ENCODE results near the gene HLCS. TPM values are rescaled to one million over a fixed set of nuclear protein-coding genes. Genes with fewer than 3 reads are reported as not detected.

The HLCS gene
- total RNA-seq, 1 experiment from 2014 or later, result 12.7 TPM

GRCh38 chr21:36839735-36840134, 126.7 kb downstream of the HLCS start:
- Histone ChIP-seq H4K8ac (replicated peaks; ENCODE audit: insufficient read length, low read depth, low read length) (no peak overlapping the region), H3K23ac (ENCODE audit: insufficient read length, low read depth, low read length) (no peak overlapping the region), H3K79me2 (ENCODE audit: insufficient read depth, low read length) (no peaks in the 10 kb centered on the region), H3K4me1 (ENCODE audit: insufficient read depth, low read length) (no peaks in the 10 kb centered on the region), H2AK5ac (ENCODE audit: insufficient read length, low read length) (no peak overlapping the region), H3K9me3 (ENCODE audit: control insufficient read depth, low read depth, low read length) (no peaks in the 10 kb centered on the region), H3K4ac (ENCODE audit: low read depth, low read length) (no peak overlapping the region), H3K18ac (ENCODE audit: insufficient read length, low read depth, low read length) (no peak overlapping the region), H3K9ac (ENCODE audit: extremely low read depth, insufficient read length, low read length) (no peak overlapping the region), H3K27ac (ENCODE audit: insufficient read length, low read depth, low read length) (no peak overlapping the region), H2BK15ac (ENCODE audit: low read depth, low read length) (no peak overlapping the region), H4K5ac (ENCODE audit: insufficient read length, low read depth, low read length) (no peak overlapping the region), H3T11ph (ENCODE audit: low read length) (no peak overlapping the region), H3K79me1 (ENCODE audit: insufficient read depth, low read depth, low read length, poor library complexity, severe bottlenecking) (no peaks in the 10 kb centered on the region), H3K27me3 (ENCODE audit: insufficient read depth, low read length) (no peaks in the 10 kb centered on the region), H3K4me2 (ENCODE audit: insufficient read depth, insufficient read length, low read length) (no peak overlapping the region), H3K56ac (ENCODE audit: insufficient read length, low read depth, low read length) (no peak overlapping the region), H2BK5ac (ENCODE audit: insufficient read length, low read length) (no peak overlapping the region), H4K91ac (ENCODE audit: insufficient read length, low read depth, low read length) (no peak overlapping the region), H4K20me1 (ENCODE audit: control insufficient read depth, insufficient read depth, insufficient read length) (no peaks in the 10 kb centered on the region), H3K14ac (ENCODE audit: insufficient read depth, low read length) (no peak overlapping the region), H2AFZ (ENCODE audit: low read length) (no peak overlapping the region), H2BK12ac (ENCODE audit: insufficient read length, low read depth, low read length) (no peak overlapping the region), H2BK20ac (ENCODE audit: low read depth, low read length, poor library complexity, severe bottlenecking) (no peak overlapping the region), H3K23me2 (ENCODE audit: insufficient read length, low read depth, low read length, poor library complexity, severe bottlenecking) (no peaks in the 10 kb centered on the region), H2BK120ac (ENCODE audit: low read depth, low read length, poor library complexity, severe bottlenecking) (no peak overlapping the region)
- H3K4me3 Mint-ChIP-seq, result no peak overlapping the region
- no peaks in the 10 kb centered on the region for H3K36me3 Mint-ChIP-seq (ENCODE audit: insufficient read depth in 1 of 3, low read depth in 3 of 3)
- no peaks in the 10 kb centered on the region for H3K4me1 Mint-ChIP-seq
- no peak for TF ChIP-seq CTCF (conservative IDR thresholded peaks at IDR 0.05)
- no peak for DNase-seq
- no peaks in the 10 kb centered on the region for H3K27me3 Mint-ChIP-seq (ENCODE audit: low read depth)
- no peak overlapping the region for H3K27ac Mint-ChIP-seq
- H3K9me3 Mint-ChIP-seq, result no peaks in the 10 kb centered on the region
- no CpG with 5 or more reads among the region's 3 CpGs for WGBS (ENCODE audit: extremely low coverage, insufficient read length, low lambda C conversion rate)

Measured in H9 (cell line).